Measurements from ENCODE around the gene SARNP.

The SARNP gene

DNA sequence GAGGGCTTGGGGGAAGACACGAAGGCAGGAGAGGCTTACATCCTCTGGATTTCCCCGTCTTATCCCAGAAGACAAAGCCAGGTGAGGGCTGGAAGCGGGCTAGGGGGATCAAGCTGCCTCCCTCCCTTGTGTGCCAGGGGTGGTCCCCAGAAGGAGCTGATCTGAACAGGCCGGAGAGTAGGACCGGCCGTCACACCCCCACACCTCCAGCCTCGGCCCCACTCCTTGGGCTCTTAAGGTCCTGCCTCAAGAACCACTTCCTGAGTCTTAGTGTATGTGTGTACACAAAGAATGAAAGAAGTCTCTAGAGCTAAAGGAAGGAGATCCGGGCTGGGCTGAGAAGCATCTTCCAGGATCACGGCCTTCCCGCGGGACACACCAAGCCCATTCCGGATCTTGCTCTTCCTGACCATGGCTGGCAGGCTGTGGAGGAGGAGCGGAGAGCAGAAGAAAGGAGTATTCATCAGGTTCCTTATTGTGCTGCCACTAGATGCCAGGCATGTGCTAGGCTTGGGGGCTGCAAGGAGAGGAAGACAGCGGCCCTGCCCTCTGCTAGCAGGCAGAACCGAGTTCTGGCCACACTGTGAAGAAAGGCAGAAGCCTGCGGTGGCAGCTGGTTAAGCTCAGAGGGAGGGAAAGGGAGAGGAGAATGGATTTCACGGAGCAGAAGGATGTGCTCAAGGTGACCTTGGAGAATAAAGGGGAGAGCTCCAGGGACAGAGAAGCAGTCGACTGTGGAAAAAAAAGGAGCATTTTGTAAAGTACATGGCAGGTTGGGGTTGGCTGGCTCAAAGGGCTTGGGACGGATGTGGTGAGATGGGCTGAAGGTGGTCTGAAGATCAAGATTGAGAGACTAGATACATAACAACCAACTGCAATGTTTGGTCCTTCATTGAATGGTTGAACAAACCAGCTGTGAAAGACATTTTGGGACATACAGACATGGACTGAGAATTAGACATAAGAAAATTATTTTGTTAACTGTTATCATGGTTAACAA, 87.4 kb downstream of the SARNP start:
- TF ChIP-seq, protein P1, sequence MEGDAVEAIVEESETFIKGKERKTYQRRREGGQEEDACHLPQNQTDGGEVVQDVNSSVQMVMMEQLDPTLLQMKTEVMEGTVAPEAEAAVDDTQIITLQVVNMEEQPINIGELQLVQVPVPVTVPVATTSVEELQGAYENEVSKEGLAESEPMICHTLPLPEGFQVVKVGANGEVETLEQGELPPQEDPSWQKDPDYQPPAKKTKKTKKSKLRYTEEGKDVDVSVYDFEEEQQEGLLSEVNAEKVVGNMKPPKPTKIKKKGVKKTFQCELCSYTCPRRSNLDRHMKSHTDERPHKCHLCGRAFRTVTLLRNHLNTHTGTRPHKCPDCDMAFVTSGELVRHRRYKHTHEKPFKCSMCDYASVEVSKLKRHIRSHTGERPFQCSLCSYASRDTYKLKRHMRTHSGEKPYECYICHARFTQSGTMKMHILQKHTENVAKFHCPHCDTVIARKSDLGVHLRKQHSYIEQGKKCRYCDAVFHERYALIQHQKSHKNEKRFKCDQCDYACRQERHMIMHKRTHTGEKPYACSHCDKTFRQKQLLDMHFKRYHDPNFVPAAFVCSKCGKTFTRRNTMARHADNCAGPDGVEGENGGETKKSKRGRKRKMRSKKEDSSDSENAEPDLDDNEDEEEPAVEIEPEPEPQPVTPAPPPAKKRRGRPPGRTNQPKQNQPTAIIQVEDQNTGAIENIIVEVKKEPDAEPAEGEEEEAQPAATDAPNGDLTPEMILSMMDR (conservative IDR thresholded peaks at IDR 0.05; ENCODE audit: low read depth, low read length) = no peak
- H3K4me3 ChIP-seq (ENCODE audit: low read depth, low read length) = peak overlapping the region; percentile 92
- peak; percentile 71 for DNase-seq (ENCODE audit: low read depth)

DNA sequence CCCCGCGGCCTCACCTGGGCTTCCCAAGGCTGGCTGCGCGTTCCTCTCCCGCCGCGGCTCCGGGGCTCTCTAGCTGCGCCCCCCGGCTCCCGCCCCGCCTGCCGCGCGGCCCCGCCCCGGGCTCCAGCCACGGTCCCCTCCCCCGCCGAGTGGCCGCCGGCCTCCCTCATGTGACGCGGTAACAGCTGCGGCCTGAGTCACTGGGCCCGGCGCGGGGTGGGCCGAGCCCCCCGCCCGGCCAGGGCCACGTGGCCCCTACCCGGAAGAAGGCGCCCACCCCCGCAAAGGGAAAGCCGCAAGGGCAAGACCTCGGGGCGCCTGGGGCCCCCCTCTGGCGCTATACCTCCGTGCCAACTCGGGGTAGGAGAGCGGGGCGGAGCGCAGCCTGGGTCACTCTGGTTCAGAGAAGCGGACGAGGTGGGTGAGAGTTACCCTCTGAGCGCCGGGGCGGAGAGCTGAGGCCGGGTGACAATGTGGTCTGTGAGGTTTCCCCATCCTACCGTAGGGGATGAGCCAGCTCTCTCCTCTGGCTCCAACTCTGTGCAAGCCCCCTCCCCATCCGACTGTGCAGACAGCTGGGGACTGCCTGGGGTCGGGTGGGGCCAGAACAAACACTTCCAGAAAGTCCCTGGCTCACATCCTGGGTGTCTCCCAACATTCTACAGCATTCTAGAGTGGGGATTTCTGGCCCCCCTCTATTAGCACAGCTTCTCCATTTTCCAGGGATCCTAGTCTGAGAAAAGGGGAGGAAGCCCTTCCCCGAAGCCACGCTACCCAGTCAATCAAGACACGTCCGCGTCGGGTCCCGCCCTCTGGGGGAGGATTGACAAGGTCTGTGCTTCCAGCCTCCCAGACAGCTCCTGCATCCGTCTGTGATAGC, 88.3 kb downstream of the SARNP start, which contains the start of gene CD63:
Gene CD63, minus strand, starts transcription at position 71 of the 880 bp plus-strand sequence. CDS start 668 bp downstream, outside the sequence.
- TF ChIP-seq, protein P1 (conservative IDR thresholded peaks at IDR 0.05; ENCODE audit: low read depth, low read length) = no peak
- peak within 1 kb of the TSS; percentile 92 for H3K4me3 ChIP-seq (ENCODE audit: low read depth, low read length)
- DNase-seq (ENCODE audit: low read depth) = peak; percentile 98

DNA sequence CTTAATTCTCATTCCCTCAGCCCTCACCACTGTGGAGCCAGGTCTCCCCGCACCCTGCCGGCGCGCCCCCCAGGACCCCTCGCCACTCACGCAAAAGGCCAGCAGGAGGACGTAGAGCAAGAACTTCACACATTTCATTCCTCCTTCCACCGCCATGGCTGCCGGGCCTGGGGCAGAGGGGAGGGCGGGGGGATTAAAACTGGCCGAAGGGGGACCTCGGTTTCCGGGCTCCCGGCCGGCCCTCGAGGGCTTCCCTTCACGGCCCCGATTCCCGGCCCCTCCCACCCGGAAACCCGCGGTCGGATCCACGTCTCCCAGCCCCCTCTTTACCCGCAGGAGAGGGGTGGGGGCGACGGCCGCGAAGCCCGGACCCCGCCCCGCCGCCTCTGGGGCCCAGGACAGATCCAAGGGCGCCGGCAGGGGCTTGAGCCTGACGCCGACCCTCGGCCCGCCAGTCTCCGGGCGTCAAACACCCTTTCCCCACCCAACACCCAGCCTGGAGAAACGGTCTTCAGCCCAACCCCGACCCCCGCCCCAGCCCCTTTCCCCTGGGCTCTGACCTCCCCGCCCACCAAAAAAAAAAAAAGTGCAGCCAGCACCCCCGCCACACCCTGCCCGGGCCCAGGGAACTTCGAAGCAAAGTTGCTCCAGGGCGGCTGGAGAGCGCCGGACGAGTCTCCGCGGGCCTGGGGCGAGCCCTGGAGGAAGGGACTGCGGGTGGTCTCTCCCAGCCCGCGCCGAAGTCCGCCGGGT, 89.2 kb downstream of the SARNP start:
- H3K4me3 ChIP-seq (ENCODE audit: low read depth, low read length) = peak overlapping the region; percentile 92
- TF ChIP-seq, protein P1 (conservative IDR thresholded peaks at IDR 0.05; ENCODE audit: low read depth, low read length) = no peak
- peak; percentile 74 for DNase-seq (ENCODE audit: low read depth)

DNA sequence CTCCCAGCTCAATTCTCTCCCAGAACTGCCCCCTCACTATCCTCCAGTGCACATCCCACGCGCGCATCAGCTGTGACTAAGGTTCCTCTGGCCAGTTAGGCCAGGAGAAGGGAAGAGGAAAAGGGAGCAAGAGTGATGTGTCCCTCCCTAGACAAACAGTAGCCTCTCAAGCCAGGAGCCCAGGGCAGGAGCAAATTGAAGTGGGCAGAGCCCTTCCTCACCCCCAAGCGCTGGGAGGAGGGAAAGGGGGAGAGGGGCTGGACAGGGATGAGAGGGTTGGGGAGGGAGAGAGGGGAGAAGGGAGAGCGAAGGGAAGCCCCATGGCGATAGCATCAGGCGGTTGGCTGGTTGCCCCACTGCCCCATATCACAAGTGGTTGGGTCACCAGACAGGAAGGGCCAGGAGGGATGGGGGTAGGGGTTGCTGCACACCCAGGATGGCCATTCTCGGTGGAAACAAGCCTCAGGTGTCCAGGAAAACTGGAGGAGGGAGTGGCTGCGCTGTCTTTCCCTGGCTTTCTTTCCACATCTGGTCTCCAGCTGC, 89.8 kb downstream of the SARNP start:
- TF ChIP-seq, protein P1 (conservative IDR thresholded peaks at IDR 0.05; ENCODE audit: low read depth, low read length) = no peak
- DNase-seq (ENCODE audit: low read depth) = peak; percentile 65
- peak overlapping the region; percentile 92 for H3K4me3 ChIP-seq (ENCODE audit: low read depth, low read length)

DNA sequence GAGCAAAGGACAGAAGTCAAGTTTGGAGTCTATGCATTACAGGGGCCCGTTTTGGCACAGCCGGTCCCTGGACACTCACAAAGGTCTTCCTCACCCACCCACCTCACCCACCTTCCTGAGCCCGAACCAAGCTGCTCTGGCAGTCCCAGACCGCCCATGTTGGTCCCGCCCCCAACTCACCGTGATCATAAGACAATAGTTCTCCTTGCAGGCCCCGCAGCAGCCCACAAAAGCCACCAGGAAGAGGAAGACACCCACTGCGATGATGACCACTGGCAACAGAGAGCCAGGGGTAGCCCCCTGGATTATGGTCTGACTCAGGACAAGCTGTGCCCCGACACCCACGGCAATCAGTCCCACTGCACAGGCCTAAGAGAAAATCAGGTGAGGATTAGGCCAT, 90.6 kb downstream of the SARNP start:
- DNase-seq (ENCODE audit: low read depth) = no peak
- peak overlapping the region; percentile 92 for H3K4me3 ChIP-seq (ENCODE audit: low read depth, low read length)
- TF ChIP-seq, protein P1 (conservative IDR thresholded peaks at IDR 0.05; ENCODE audit: low read depth, low read length) = no peak

DNA sequence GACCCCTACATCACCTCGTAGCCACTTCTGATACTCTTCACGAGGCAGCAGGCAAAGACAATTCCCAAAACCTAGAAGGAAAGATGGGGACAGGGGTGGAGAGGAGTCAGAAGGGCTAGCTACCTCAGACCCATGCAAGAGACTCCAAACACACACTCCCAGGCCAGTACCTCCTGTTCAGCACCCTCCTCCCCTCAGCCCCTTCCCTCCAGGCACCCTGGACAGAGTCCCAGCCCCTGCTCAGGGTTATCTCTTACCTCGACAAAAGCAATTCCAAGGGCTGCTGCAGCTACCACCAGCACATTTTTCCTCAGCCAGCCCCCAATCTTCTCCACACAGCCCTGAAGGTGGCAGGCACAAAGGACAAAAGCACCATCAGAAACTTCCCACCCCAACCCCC, 92.0 kb downstream of the SARNP start:
- no peak for DNase-seq (ENCODE audit: low read depth)
- TF ChIP-seq, protein P1 (conservative IDR thresholded peaks at IDR 0.05; ENCODE audit: low read depth, low read length) = no peak
- peak overlapping the region; percentile 92 for H3K4me3 ChIP-seq (ENCODE audit: low read depth, low read length)
